ENCODE measurements around the gene CLPTM1L. TPM values are rescaled to one million over a fixed set of nuclear protein-coding genes. Genes with fewer than 3 reads are reported as not detected.

CLPTM1L gene
- total and polyA plus RNA-seq, 9 of the 15 experiments (the other 6 are each of a cell fraction or from before 2014, with no cell fraction given) = 3.5 to 217 (median 177) TPM

GRCh38 chr5:1277781-1278180 is 67.1 kb downstream of the CLPTM1L start (continued):
- TF ChIP-seq DIDO1 (tag; IDR thresholded peaks at IDR 0.05; ENCODE audit: low read depth) = no peak
- TF ChIP-seq XRCC5 (IDR thresholded peaks at IDR 0.05; ENCODE audit: low read depth, low read length) = no peak

GRCh38 chr5:1277331-1277730 is 67.6 kb downstream of the CLPTM1L start:
- no peak overlapping the region for H3K4me3 ChIP-seq
- no TSS peak for BruUV-seq (replicated peaks)
- no peak overlapping the region for H3K27ac ChIP-seq (ENCODE audit: extremely low read depth, low read depth, low read length)
- H3K36me3 ChIP-seq (ENCODE audit: control insufficient read depth, insufficient read depth, low read length) = no peaks in the 10 kb centered on the region
- 45% methylated on average over 21 of the region's 21 CpGs for WGBS (ENCODE audit: insufficient coverage, low coverage, missing lambda C conversion rate)
- no peak overlapping the region for H3K4me2 ChIP-seq (ENCODE audit: insufficient read depth, low read length)
- no peaks in the 10 kb centered on the region for H3K9me3 ChIP-seq (replicated peaks; ENCODE audit: control insufficient read depth, insufficient read depth, low read depth, low read length)
- FAIRE-seq (no peak), ATAC-seq (no peak), DNase-seq (ENCODE audit: extremely low read depth in 1 of 4, low spot score in 3 of 4) (no peak)
- peaks cover 19 to 62% of the 10 kb centered on the region in 2 experiments for H3K27me3 ChIP-seq (ENCODE audit: control insufficient read depth in 2 of 2, insufficient read depth in 2 of 2, low read length in 2 of 2)
- in situ Hi-C loops (cut with MboI) (no loop called here), intact Hi-C loops (cut with micrococcal nuclease) (no loop called here)
- TF ChIP-seq ZNF212 (CRISPR knock-in tag; IDR thresholded peaks at IDR 0.05) (no peak), ZNF830 (CRISPR knock-in tag; IDR thresholded peaks at IDR 0.05) (no peak), ATF2 (CRISPR knock-in tag; IDR thresholded peaks at IDR 0.05) (no peak), ARID4B (CRISPR knock-in tag; IDR thresholded peaks at IDR 0.05) (no peak)
- no peak overlapping the region for H3K9ac ChIP-seq (ENCODE audit: insufficient read depth in 1 of 2, low read depth in 2 of 2, low read length in 2 of 2)
- H4K20me1 ChIP-seq (replicated peaks; ENCODE audit: control insufficient read depth, insufficient read depth, low read length) = peaks cover 12% of the 10 kb centered on the region; the same call in 1 of the 2 replicates
- H3K79me2 ChIP-seq (ENCODE audit: control insufficient read depth, insufficient read depth, low read length) = no peaks in the 10 kb centered on the region
- H3K9me1 ChIP-seq (ENCODE audit: control insufficient read depth, insufficient read depth, low read length) = no peaks in the 10 kb centered on the region
- no peak overlapping the region for H2AFZ ChIP-seq (ENCODE audit: low read depth, low read length)
- ChIA-PET CTCF (ENCODE audit: low intra/inter-chr PET ratio) (no interaction called here), POLR2A (interaction anchor here (0.5 to 0.8 kb wide), 2 partner anchors 18 to 360 kb away, joined by 3 read pairs; partner anchors contain the start of gene TERT)
- H3K4me1 ChIP-seq (replicated peaks in 1 of 2; ENCODE audit: control insufficient read depth in 2 of 2, insufficient read depth in 2 of 2, low read length in 2 of 2) = peaks cover 0 to 34% of the 10 kb centered on the region in 2 experiments; a peak in 1 of 5 replicates

All from K562 (cell line).